ENCODE data around the gene ZSWIM9. TPM values are rescaled to one million over a fixed set of nuclear protein-coding genes. Genes with fewer than 3 reads are reported as not detected.

The ZSWIM9 gene
- total RNA-seq, 2 donors from 2014 or later = 4.7 to 9.6 TPM

- TF ChIP-seq POLR2A (IDR thresholded peaks at IDR 0.05) = no peak
- TF ChIP-seq CTCF (IDR thresholded peaks at IDR 0.05) = no peak
- H3K9me3 ChIP-seq = no peaks in the 10 kb centered on the region
- no peaks in the 10 kb centered on the region for H3K27me3 ChIP-seq
- no peaks in the 10 kb centered on the region for H3K4me1 ChIP-seq
- intact Hi-C loops (cut with DNase I) = no loop called here
- ATAC-seq (no peak), DNase-seq (no peak)
- no peaks in the 10 kb centered on the region for H3K36me3 ChIP-seq (replicated peaks in 1 of 2; ENCODE audit: insufficient read depth in 1 of 2, low read depth in 2 of 2)
- H3K4me3 ChIP-seq = no peak overlapping the region
- WGBS, 2 donors = 87 to 91% methylated on average over 6 of the region's 6 CpGs
- H3K27ac ChIP-seq = no peak overlapping the region
These were observed 21.1 kb upstream of the ZSWIM9 start for GRCh38 chr19:48149430-48149829.

GRCh38 chr19:48152551-48152950 is 17.9 kb upstream of the ZSWIM9 start:
- Histone ChIP-seq H3K27ac (no peak overlapping the region), H3K36me3 (replicated peaks in 1 of 2; ENCODE audit: insufficient read depth in 1 of 2, low read depth in 2 of 2) (no peaks in the 10 kb centered on the region), H3K4me1 (no peaks in the 10 kb centered on the region), H3K4me3 (no peak overlapping the region), H3K9me3 (no peaks in the 10 kb centered on the region), H3K27me3 (no peaks in the 10 kb centered on the region)
- TF ChIP-seq CTCF (IDR thresholded peaks at IDR 0.05) (peak; percentile 42 to 84 (median 77)), POLR2A (IDR thresholded peaks at IDR 0.05) (no peak)
- ATAC-seq (peak; percentile 69), DNase-seq (peak; percentile 49 to 74 (median 66))
- intact Hi-C loops (cut with DNase I) = loop anchor here (5.0 kb wide), 1 partner anchor 180 kb away; no protein-coding TSS in a partner anchor
- 29 to 32% methylated on average over 8 of the region's 8 CpGs for WGBS, 2 donors

GRCh38 chr19:48154003-48154402 is 16.5 kb upstream of the ZSWIM9 start:
- Histone ChIP-seq H3K36me3 (replicated peaks in 1 of 2; ENCODE audit: insufficient read depth in 1 of 2, low read depth in 2 of 2) (no peaks in the 10 kb centered on the region), H3K27ac (no peak overlapping the region), H3K4me1 (no peaks in the 10 kb centered on the region), H3K4me3 (no peak overlapping the region), H3K9me3 (no peaks in the 10 kb centered on the region), H3K27me3 (no peaks in the 10 kb centered on the region)
- TF ChIP-seq POLR2A (IDR thresholded peaks at IDR 0.05) (no peak), CTCF (IDR thresholded peaks at IDR 0.05) (no peak)
- intact Hi-C loops (cut with DNase I) = loop anchor here (5.0 kb wide), 1 partner anchor 182 kb away; no protein-coding TSS in a partner anchor
- no peak for DNase-seq
- 55 to 61% methylated on average over 9 of the region's 9 CpGs for WGBS, 2 donors
- no peak for ATAC-seq

- Histone ChIP-seq H3K4me1 (no peaks in the 10 kb centered on the region), H3K4me3 (no peak overlapping the region), H3K27ac (no peak overlapping the region), H3K36me3 (replicated peaks in 1 of 2; ENCODE audit: insufficient read depth in 1 of 2, low read depth in 2 of 2) (peaks cover 0 to 2% of the 10 kb centered on the region in 2 donors), H3K9me3 (no peaks in the 10 kb centered on the region), H3K27me3 (no peaks in the 10 kb centered on the region)
- intact Hi-C loops (cut with DNase I) = loop anchor here (5.0 kb wide), 1 partner anchor 56 kb away; no protein-coding TSS in a partner anchor
- 81 to 95% methylated on average over 10 to 12 of the region's 12 CpGs for WGBS, 2 donors
- DNase-seq = no peak
- ATAC-seq = no peak
- no peak for TF ChIP-seq CTCF (IDR thresholded peaks at IDR 0.05)
- no peak for TF ChIP-seq POLR2A (IDR thresholded peaks at IDR 0.05)
These were observed 12.2 kb upstream of the ZSWIM9 start for GRCh38 chr19:48158210-48158790.

- intact Hi-C loops (cut with DNase I) = no loop called here
- TF ChIP-seq CTCF (IDR thresholded peaks at IDR 0.05) (no peak), POLR2A (IDR thresholded peaks at IDR 0.05) (no peak)
- H3K36me3 ChIP-seq (replicated peaks in 1 of 2; ENCODE audit: insufficient read depth in 1 of 2, low read depth in 2 of 2) = peaks cover 0 to 3% of the 10 kb centered on the region in 2 donors
- H3K27ac ChIP-seq = peak overlapping the region in 1 of 4 donors; percentile 92
- DNase-seq (no peak), ATAC-seq (no peak)
- 80 to 84% methylated on average over 5 of the region's 5 CpGs for WGBS, 2 donors
- H3K4me3 ChIP-seq = no peak overlapping the region
- H3K27me3 ChIP-seq = no peaks in the 10 kb centered on the region
- H3K4me1 ChIP-seq = peaks cover 16% of the 10 kb centered on the region
- no peaks in the 10 kb centered on the region for H3K9me3 ChIP-seq
These were observed 1.8 kb upstream of the ZSWIM9 start for GRCh38 chr19:48168689-48169088.
